GM18507 (cell line): Measurements from ENCODE around the gene SH3TC1.

ENCODE experiments used
- DNase-seq: peaks from one replicate; pipeline ENCODE4 v3.0.0; 2011; ENCODE audit warnings: low read depth; ENCODE audit not compliant: insufficient read length; ENCODE audit errors: extremely low spot score
- FAIRE-seq: peaks from 2 replicates; lab custom pipeline; 2011; peaks lifted over from hg19 to GRCh38; lab: Jason Lieb, UNC

The SH3TC1 gene

GRCh38 chr4:8289956-8290700 is 91.0 kb downstream of the SH3TC1 start:
- FAIRE-seq: no peak
- DNase-seq: no peak

GRCh38 chr4:8290701-8290970 is 91.5 kb downstream of the SH3TC1 start:
- no peak for FAIRE-seq
- no peak for DNase-seq
